Right cardiac atrium (tissue), 5 donors: ENCODE results near the gene PLPPR3. TPM values are rescaled to one million over a fixed set of nuclear protein-coding genes. Genes with fewer than 3 reads are reported as not detected.
"Not testable (repeated sequence)": the region's sequence is repeated elsewhere in the genome, so short reads cannot be mapped to it uniquely, and the experiment has no call there.

ENCODE experiments used
- ATAC-seq, 2 donors: fragments of 200-7000 bp; cut with Tn5 transposase; one replicate each; pipeline versions ENCODE4 v1.8.0 to v1.9.1; 2020; ENCODE audit warnings: moderate library complexity in 2 of 2, mild to moderate bottlenecking in 1 of 2
- DNase-seq, 3 donors: peaks; one replicate each; pipeline ENCODE4 v3.0.0-alpha.2; 2020
- H3K27ac ChIP-seq: one replicate; pipeline ENCODE4 v1.5.1; 2013; ENCODE audit warnings: mild to moderate bottlenecking, low read length, control low read depth, moderate library complexity
- H3K27me3 ChIP-seq: one replicate; pipeline ENCODE4 v1.6.1; 2013; ENCODE audit not compliant: control insufficient read depth, insufficient read depth
- H3K4me1 ChIP-seq: one replicate; pipeline ENCODE4 v1.6.1; 2013; ENCODE audit warnings: low read length; ENCODE audit not compliant: control insufficient read depth, insufficient read depth
- H3K4me3 ChIP-seq: one replicate; pipeline ENCODE4 v1.5.1; 2013; ENCODE audit warnings: low read length, control low read depth
- H3K9me3 ChIP-seq: one replicate; pipeline ENCODE4 v1.6.1; 2013; ENCODE audit warnings: low read length; ENCODE audit not compliant: control insufficient read depth
- WGBS: extraction: QIAGEN DNeasy Blood & Tissue Kit; methylation state at CpG from one replicate; pipeline ENCODE4 v1.1.7; 2013; 5-methylcytosine and 5-hydroxymethylcytosine counted together
- intact Hi-C, 4 donors: fragments of 100-400 bp; cut with DNase I; formaldehyde crosslinking; loops; one replicate each; pipeline versions ENCODE4 v1.11.0 to v1.14.0; 2022 to 2023
- polyA plus RNA-seq: library from polyadenylated mRNA; stranded (reverse); fragments of 200-250 nt; gene quantifications from one replicate; pipeline ENCODE4 v1.2.3, GENCODE V29; 2013
- total RNA-seq, 4 donors: library from RNA; stranded (reverse); fragmentation: NEBNext Ultra II Directional; extraction: Animal tissue kit (Norgen Biotek cat#: 25700); gene quantifications; one replicate each; pipeline ENCODE4 v1.2.1, GENCODE V29; 2021
- donor health status: healthy with polysubstance abuse.
- donor health status: DM: no; HTN: yes; CAD: no.
- donor health status: DM: no; HTN: no; CAD: no.
- donor health status: DM: no; HTN: yes; CAD: no; lungs with severe emphysema.
- donor health status: DM: yes; HTN: yes; CAD: no.

The PLPPR3 gene
- total and polyA plus RNA-seq, 5 donors, result 0.05 TPM; not detected in 4

GRCh38 chr19:843836-844545, 22.2 kb upstream of the PLPPR3 start:
- Histone ChIP-seq H3K27me3 (no peaks in the 10 kb centered on the region), H3K9me3 (no peaks in the 10 kb centered on the region), H3K4me1 (no peaks in the 10 kb centered on the region), H3K4me3 (peak overlapping the region; percentile 42), H3K27ac (no peak overlapping the region)
- WGBS, result 33% methylated on average over 62 of the region's 70 CpGs
- intact Hi-C loops, result no loop called here
- no peak for ATAC-seq
- DNase-seq, result peak in 1 of 3 donors; percentile 56

- no peak overlapping the region for H3K27ac ChIP-seq
- WGBS, result 7% methylated on average over 46 of the region's 46 CpGs
- no peaks in the 10 kb centered on the region for H3K9me3 ChIP-seq
- ATAC-seq (peak; percentile 27 to 67), DNase-seq (peak in 2 of 3 donors; percentile 80 to 81)
- no peaks in the 10 kb centered on the region for H3K27me3 ChIP-seq
- peak overlapping the region; percentile 42 for H3K4me3 ChIP-seq
- no peaks in the 10 kb centered on the region for H3K4me1 ChIP-seq
- intact Hi-C loops, result no loop called here
Observed at GRCh38 chr19:843180-843835, 21.6 kb upstream of the PLPPR3 start.

- 85% methylated on average over 7 of the region's 7 CpGs for WGBS
- H3K9me3 ChIP-seq, ATAC-seq, H3K4me1 ChIP-seq, H3K27me3 ChIP-seq, H3K27ac ChIP-seq, H3K4me3 ChIP-seq, intact Hi-C loops, DNase-seq: not testable (repeated sequence)
Observed at GRCh38 chr19:842802-843179, 21.0 kb upstream of the PLPPR3 start.

- WGBS, result 63% methylated on average over 24 of the region's 24 CpGs
- Histone ChIP-seq H3K27ac (no peak within 1 kb of the TSS), H3K4me3 (no peak within 1 kb of the TSS), H3K27me3 (no peaks in the 10 kb centered on the region), H3K9me3 (no peaks in the 10 kb centered on the region), H3K4me1 (no peaks in the 10 kb centered on the region)
- intact Hi-C loops, result no loop called here
- DNase-seq, result peak in 1 of 3 donors; percentile 58
- ATAC-seq, result peak; percentile 10 to 26
Observed at GRCh38 chr19:840519-841206, 18.9 kb upstream of the PLPPR3 start, which contains the start of gene PRTN3. Gene PRTN3 (plus strand): TSS chr19:840999. CDS start chr19:841009, 10 bp downstream.

- Histone ChIP-seq H3K27ac (no peak overlapping the region), H3K9me3 (no peaks in the 10 kb centered on the region), H3K4me1 (no peaks in the 10 kb centered on the region), H3K27me3 (no peaks in the 10 kb centered on the region), H3K4me3 (no peak overlapping the region)
- DNase-seq (peak in 1 of 3 donors; percentile 34), ATAC-seq (peak; percentile 73 to 80)
- WGBS, result 69% methylated on average over 36 of the region's 36 CpGs
- intact Hi-C loops, result no loop called here
Observed at GRCh38 chr19:835210-835810, 13.6 kb upstream of the PLPPR3 start.

GRCh38 chr19:834216-834615, 12.5 kb upstream of the PLPPR3 start:
- no peaks in the 10 kb centered on the region for H3K27me3 ChIP-seq
- no peaks in the 10 kb centered on the region for H3K9me3 ChIP-seq
- intact Hi-C loops, result no loop called here
- peak in 1 of 2 donors; percentile 7 for ATAC-seq
- H3K4me1 ChIP-seq, result no peaks in the 10 kb centered on the region
- H3K4me3 ChIP-seq, result no peak overlapping the region
- H3K27ac ChIP-seq, result no peak overlapping the region
- no peak for DNase-seq
- 60% methylated on average over 24 of the region's 24 CpGs for WGBS

- H3K27me3 ChIP-seq, result no peaks in the 10 kb centered on the region
- H3K9me3 ChIP-seq, result no peaks in the 10 kb centered on the region
- DNase-seq, result peak in 1 of 3 donors; percentile 43
- H3K4me3 ChIP-seq, result no peak overlapping the region
- ATAC-seq, result no peak
- no peaks in the 10 kb centered on the region for H3K4me1 ChIP-seq
- no peak overlapping the region for H3K27ac ChIP-seq
- WGBS, result 60% methylated on average over 38 of the region's 38 CpGs
- intact Hi-C loops, result no loop called here
Observed at GRCh38 chr19:831407-832369, 9.9 kb upstream of the PLPPR3 start.

- Histone ChIP-seq H3K4me3 (no peak overlapping the region), H3K27me3 (no peaks in the 10 kb centered on the region), H3K9me3 (no peaks in the 10 kb centered on the region), H3K4me1 (no peaks in the 10 kb centered on the region), H3K27ac (no peak overlapping the region)
- no peak for ATAC-seq
- no peak for DNase-seq
- 74% methylated on average over 18 of the region's 18 CpGs for WGBS
- intact Hi-C loops, result no loop called here
Observed at GRCh38 chr19:829129-829758, 7.5 kb upstream of the PLPPR3 start.

- 69% methylated on average over 33 of the region's 33 CpGs for WGBS
- H3K4me3 ChIP-seq, result no peak within 1 kb of the TSS
- H3K4me1 ChIP-seq, result no peaks in the 10 kb centered on the region
- peak; percentile 34 to 44 for ATAC-seq
- intact Hi-C loops, result no loop called here
- no peak within 1 kb of the TSS for H3K27ac ChIP-seq
- H3K9me3 ChIP-seq, result no peaks in the 10 kb centered on the region
- no peaks in the 10 kb centered on the region for H3K27me3 ChIP-seq
- DNase-seq, result peak in 1 of 3 donors; percentile 75
Observed at GRCh38 chr19:827710-828321, 6.1 kb upstream of the PLPPR3 start, which contains the start of gene AZU1. Gene AZU1 (plus strand): TSS chr19:827837. CDS start chr19:827847, 10 bp downstream.
